Germinal center (tissue), 1 donor: ENCODE results near the gene MINDY2.
"Not testable (repeated sequence)": the region's sequence is repeated elsewhere in the genome, so short reads cannot be mapped to it uniquely, and the experiment has no call there.

Experiments used
- DNase-seq: peaks from one replicate; pipeline ENCODE4 v3.0.0; 2012; ENCODE audit warnings: mixed read lengths, low spot score

Gene MINDY2

GRCh38 chr15:58833681-58834426 is 62.8 kb downstream of the MINDY2 start:
- not testable (repeated sequence) for DNase-seq

- DNase-seq: peak; percentile 9
These were observed 68.4 kb downstream of the MINDY2 start for GRCh38 chr15:58839485-58839884.

- no peak for DNase-seq
These were observed 68.9 kb downstream of the MINDY2 start for GRCh38 chr15:58840048-58840447.

- DNase-seq: no peak
These were observed 71.8 kb downstream of the MINDY2 start for GRCh38 chr15:58842713-58843396.

GRCh38 chr15:58851205-58851604 is 80.1 kb downstream of the MINDY2 start:
- DNase-seq: not testable (repeated sequence)

GRCh38 chr15:58852347-58852746 is 81.2 kb downstream of the MINDY2 start:
- no peak for DNase-seq

- DNase-seq: no peak
These were observed 83.5 kb downstream of the MINDY2 start for GRCh38 chr15:58854593-58854992.

GRCh38 chr15:58856086-58856485 is 85.0 kb downstream of the MINDY2 start:
- DNase-seq: no peak

GRCh38 chr15:58856621-58857020 is 85.5 kb downstream of the MINDY2 start:
- DNase-seq: not testable (repeated sequence)

- DNase-seq: no peak
These were observed 91.2 kb downstream of the MINDY2 start for GRCh38 chr15:58862326-58862725.

GRCh38 chr15:58864602-58865424 is 93.7 kb downstream of the MINDY2 start:
- DNase-seq: peak; percentile 28

- DNase-seq: no peak
These were observed 94.4 kb downstream of the MINDY2 start for GRCh38 chr15:58865425-58865880.

GRCh38 chr15:58867926-58868325 is 96.8 kb downstream of the MINDY2 start:
- no peak for DNase-seq

GRCh38 chr15:58870451-58870850 is 99.3 kb downstream of the MINDY2 start:
- DNase-seq: no peak

GRCh38 chr15:58873267-58873666 is 102.2 kb downstream of the MINDY2 start:
- no peak for DNase-seq

GRCh38 chr15:58875343-58875742 is 104.2 kb downstream of the MINDY2 start:
- no peak for DNase-seq

GRCh38 chr15:58876306-58877106 is 105.4 kb downstream of the MINDY2 start:
- DNase-seq: no peak

- DNase-seq: no peak
These were observed 107.1 kb downstream of the MINDY2 start for GRCh38 chr15:58877999-58878825.

- no peak for DNase-seq
These were observed 109.2 kb downstream of the MINDY2 start for GRCh38 chr15:58880320-58880719.

- DNase-seq: no peak
These were observed 111.1 kb downstream of the MINDY2 start for GRCh38 chr15:58882243-58882642.

GRCh38 chr15:58883926-58884325 is 112.8 kb downstream of the MINDY2 start:
- not testable (repeated sequence) for DNase-seq
